SK-N-SH treated with all-trans-retinoic acid at 6 μM for 48 hours (cell line): ENCODE measurements around the gene GPR62.

Source experiments
- ATAC-seq: fragments of 200-7000 bp; cut with Tn5 transposase; 3 replicates; pipeline ENCODE4 v1.9.1; 2020; ENCODE audit warnings: mild to moderate bottlenecking, moderate library complexity
- ARNTL ChIP-seq: fragments of 450-650 bp; formaldehyde crosslinking; IDR thresholded peaks from 2 replicates; pipeline ENCODE4 v1.5.0; 2020; ENCODE audit warnings: low read depth, mild to moderate bottlenecking, moderate library complexity, borderline replicate concordance
- CREB5 ChIP-seq: fragments of 250-450 bp; sonication (Bioruptor Pico); IDR thresholded peaks from 2 replicates; pipeline ENCODE4 v1.5.1; 2020; ENCODE audit warnings: low read depth, mild to moderate bottlenecking, moderate library complexity
- CSDC2 ChIP-seq: fragments of 250-450 bp; sonication (Bioruptor Pico); IDR thresholded peaks from 2 replicates; pipeline ENCODE4 v1.5.0; 2020; ENCODE audit warnings: mild to moderate bottlenecking, moderate library complexity
- ESRRG ChIP-seq: fragments of 250-450 bp; sonication (Bioruptor Pico); IDR thresholded peaks from 2 replicates; pipeline ENCODE4 v1.6.1; 2021; ENCODE audit warnings: mild to moderate bottlenecking
- GLIS3 ChIP-seq: fragments of 250-450 bp; sonication (Bioruptor Pico); IDR thresholded peaks from 2 replicates; pipeline ENCODE4 v1.5.0; 2020; ENCODE audit warnings: mild to moderate bottlenecking, moderate library complexity
- PATZ1 ChIP-seq: fragments of 250-450 bp; sonication (Bioruptor Pico); IDR thresholded peaks from 2 replicates; pipeline ENCODE4 v1.8.0; 2020; ENCODE audit warnings: mild to moderate bottlenecking, moderate library complexity, borderline replicate concordance
- POU6F1 ChIP-seq: fragments of 250-450 bp; sonication (Bioruptor Pico); IDR thresholded peaks from 2 replicates; pipeline ENCODE4 v1.8.0; 2021; ENCODE audit warnings: low read depth, mild to moderate bottlenecking, moderate library complexity, borderline replicate concordance
- PPARA ChIP-seq: fragments of 250-450 bp; sonication (Bioruptor Pico); IDR thresholded peaks from 2 replicates; pipeline ENCODE4 v1.5.0; 2020; ENCODE audit warnings: mild to moderate bottlenecking, borderline replicate concordance
- SNAI2 ChIP-seq: fragments of 250-450 bp; sonication (Bioruptor Pico); IDR thresholded peaks from 2 replicates; pipeline ENCODE4 v1.5.0; 2020; ENCODE audit warnings: mild to moderate bottlenecking, moderate library complexity
- TCF4 ChIP-seq: fragments of 250-450 bp; sonication (Bioruptor Pico); IDR thresholded peaks from 2 replicates; pipeline ENCODE4 v1.8.0; 2021; ENCODE audit warnings: mild to moderate bottlenecking, moderate library complexity, borderline replicate concordance
- TOX ChIP-seq: fragments of 250-450 bp; sonication (Bioruptor Pico); IDR thresholded peaks from 2 replicates; pipeline ENCODE4 v1.8.0; 2021; ENCODE audit warnings: mild to moderate bottlenecking, moderate library complexity, borderline replicate concordance
- TSHZ2 ChIP-seq: fragments of 250-450 bp; sonication (Bioruptor Pico); IDR thresholded peaks from 2 replicates; pipeline ENCODE4 v1.5.0; 2020; ENCODE audit warnings: mild to moderate bottlenecking, moderate library complexity
- ZC3H10 ChIP-seq: fragments of 250-450 bp; sonication (Bioruptor Pico); IDR thresholded peaks from 2 replicates; pipeline ENCODE4 v1.5.1; 2021; ENCODE audit warnings: mild to moderate bottlenecking, moderate library complexity
- ZFP3 ChIP-seq: fragments of 250-450 bp; sonication (Bioruptor Pico); IDR thresholded peaks from 2 replicates; pipeline ENCODE4 v1.5.0; 2020; ENCODE audit warnings: mild to moderate bottlenecking, moderate library complexity
- ZFP30 ChIP-seq: fragments of 450-650 bp; formaldehyde crosslinking; IDR thresholded peaks from 2 replicates; pipeline ENCODE4 v1.5.0; 2022; ENCODE audit warnings: mild to moderate bottlenecking, moderate library complexity
- ZNF70 ChIP-seq: fragments of 450-650 bp; formaldehyde crosslinking; IDR thresholded peaks from 2 replicates; pipeline ENCODE4 v1.5.0; 2020; ENCODE audit warnings: mild to moderate bottlenecking, moderate library complexity

Gene GPR62

GRCh38 chr3:51934991-51935885 lies 19.9 kb upstream of the GPR62 start:
- ATAC-seq: no peak
- TF ChIP-seq ZFP30 (CRISPR knock-in tag): no peak
- no peak for TF ChIP-seq POU6F1 (CRISPR knock-in tag)
- no peak for TF ChIP-seq SNAI2 (CRISPR knock-in tag)
- no peak for TF ChIP-seq PPARA (CRISPR knock-in tag)
- no peak for TF ChIP-seq ARNTL (CRISPR knock-in tag)
- TF ChIP-seq PATZ1 (CRISPR knock-in tag): no peak
- TF ChIP-seq ESRRG: no peak
- no peak for TF ChIP-seq TSHZ2 (CRISPR knock-in tag)
- TF ChIP-seq CREB5: no peak

GRCh38 chr3:51935886-51936755 lies 19.1 kb upstream of the GPR62 start:
- TF ChIP-seq PPARA (CRISPR knock-in tag) (no peak), ZC3H10 (no peak)
- no peak for ATAC-seq

- no peak for ATAC-seq
- TF ChIP-seq ZC3H10: no peak
- no peak for TF ChIP-seq GLIS3
- no peak for TF ChIP-seq TCF4 (CRISPR knock-in tag)
Measured at GRCh38 chr3:51937014-51937413, 18.2 kb upstream of the GPR62 start.

- no peak for ATAC-seq
- TF ChIP-seq TOX (no peak), CSDC2 (CRISPR knock-in tag) (no peak), PATZ1 (CRISPR knock-in tag) (no peak), ZFP3 (CRISPR knock-in tag) (no peak), ZFP30 (CRISPR knock-in tag) (no peak), ZNF70 (CRISPR knock-in tag) (no peak)
Measured at GRCh38 chr3:51937611-51938450, 17.4 kb upstream of the GPR62 start.
